ENCODE results near the gene HACL1.
"Not testable (repeated sequence)": the region's sequence is repeated elsewhere in the genome, so short reads cannot be mapped to it uniquely, and the experiment has no call there.

HACL1 gene

DNA sequence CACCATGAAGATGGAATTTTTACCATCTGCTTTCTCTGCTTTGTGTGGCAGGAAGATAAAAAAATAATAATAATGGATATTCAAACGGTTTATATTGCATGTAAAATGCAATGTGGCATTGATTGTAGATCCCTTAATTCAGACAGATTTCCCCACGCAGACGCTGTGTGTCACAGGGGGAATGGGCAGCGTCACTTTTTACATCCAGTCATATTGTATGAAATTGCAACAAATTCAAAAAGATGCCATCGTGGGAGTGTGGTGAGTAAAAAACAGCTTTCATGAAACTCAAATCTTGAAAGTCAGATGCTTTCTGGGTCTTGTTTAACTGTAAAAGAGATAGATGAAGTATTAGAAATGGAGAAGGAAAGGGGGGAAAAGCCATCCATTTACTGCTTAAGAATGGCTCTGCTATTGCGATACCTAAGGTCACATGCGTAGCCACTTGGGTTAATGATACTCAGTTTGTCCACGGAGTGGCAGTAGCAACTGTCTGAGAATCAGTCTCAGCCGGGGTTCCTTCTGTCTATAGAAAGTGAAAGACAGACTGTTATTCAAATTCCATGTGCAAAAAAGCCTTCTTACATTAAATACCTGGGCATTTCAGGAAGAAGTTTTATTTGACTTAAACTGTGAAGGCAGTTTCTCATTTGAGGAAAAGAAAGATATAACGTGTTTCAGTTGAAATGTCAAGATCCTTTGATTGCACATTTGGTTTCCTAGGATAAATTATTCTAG lies 28.7 kb upstream of the HACL1 start:
- DNase-seq, result peak; percentile 37 to 46

DNA sequence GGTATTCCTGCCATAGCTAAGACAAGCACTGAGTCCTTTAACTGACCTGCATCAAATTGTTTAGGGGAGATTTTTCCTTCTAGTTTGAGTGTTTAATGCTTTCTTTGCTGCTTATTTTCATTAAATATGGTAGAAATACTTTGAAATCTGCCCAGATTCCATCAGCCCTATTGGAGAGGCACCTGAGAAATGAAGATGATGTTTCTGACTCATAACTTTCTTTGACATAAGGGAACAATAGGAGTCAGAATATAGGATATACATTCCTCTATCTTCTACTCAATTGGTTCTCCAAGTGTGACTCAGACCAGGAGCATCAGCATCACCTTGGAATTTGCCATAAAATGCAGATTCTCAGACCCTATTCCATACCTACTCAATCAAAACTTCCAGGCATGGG lies 27.6 kb upstream of the HACL1 start:
- no peak for DNase-seq

DNA sequence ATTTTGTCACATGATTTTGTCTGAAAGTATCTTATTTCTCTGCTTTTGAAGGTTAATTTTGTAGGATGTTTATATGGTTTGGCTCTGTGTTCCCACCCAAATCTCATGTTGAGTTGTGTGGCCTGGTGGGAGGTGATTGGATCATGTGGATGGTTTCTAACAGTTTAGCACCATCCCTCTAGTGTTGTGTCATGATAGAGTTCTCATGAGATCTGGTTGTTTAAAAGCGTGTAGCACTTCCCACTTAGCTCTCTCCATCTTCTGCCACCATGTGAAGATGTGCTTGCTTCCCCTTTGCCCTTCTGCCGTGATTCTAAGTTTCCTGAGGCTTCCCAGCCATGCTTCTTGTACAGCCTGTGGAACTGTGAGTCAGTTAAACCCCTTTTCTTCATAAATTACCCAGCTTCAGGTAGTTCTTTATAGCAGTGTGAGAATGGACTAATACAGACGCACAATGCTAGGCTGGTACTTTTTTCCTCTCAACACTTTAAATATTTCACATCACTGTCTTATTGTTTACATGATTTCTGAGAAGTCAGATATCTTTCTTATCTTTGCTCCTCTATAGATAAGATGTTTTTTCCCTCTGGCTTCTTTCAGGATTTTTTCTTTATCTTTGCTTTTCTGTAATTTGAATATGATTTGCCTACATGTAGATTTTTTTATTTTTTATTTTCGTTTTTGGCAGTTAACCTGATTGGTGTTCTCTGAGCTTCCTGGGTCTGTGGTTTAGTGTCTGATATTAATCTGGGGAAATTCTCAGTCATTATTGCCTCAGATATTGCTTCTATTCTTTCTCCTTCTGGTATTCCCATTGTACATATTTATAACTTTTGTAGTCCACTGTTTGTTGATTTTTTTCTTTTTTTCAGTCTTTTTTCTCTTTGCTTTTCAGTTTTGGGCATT lies 22.4 kb upstream of the HACL1 start:
- no peak for DNase-seq

DNA sequence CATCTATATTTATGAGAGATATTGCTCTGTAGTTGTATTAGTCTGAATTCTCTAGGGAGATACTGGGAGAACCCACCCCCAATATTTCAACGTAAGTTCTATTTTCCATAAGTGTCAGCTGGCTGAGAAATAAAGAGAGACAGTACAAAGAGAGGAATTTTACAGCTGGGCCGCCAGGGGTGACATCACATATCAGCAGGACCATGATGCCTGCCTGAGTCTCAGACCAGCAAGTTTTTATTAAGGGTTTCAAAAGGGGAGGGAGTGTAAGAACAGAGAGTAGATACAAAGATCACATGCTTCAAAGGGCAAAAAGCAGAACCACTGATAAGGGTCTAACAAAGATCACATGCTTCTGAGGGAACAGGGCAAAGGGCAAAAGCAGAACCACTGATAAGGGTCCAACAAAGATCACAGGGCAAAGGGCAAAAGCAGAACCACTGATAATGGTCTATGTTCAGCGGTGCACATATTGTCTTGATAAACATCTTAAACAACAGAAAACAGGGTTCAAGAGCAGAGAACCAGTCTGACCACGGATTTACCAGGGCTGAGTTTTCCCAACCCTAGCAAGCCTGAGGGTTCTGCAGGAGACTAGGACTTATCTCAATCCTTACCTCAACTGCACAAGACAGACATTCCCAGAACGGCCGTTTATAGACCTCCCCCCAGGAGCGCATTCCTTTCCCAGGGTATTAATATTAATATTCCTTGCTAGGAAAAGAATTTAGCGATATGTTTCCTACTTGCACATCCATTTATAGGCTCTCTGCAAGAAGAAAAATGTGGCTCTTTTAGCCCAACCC lies 18.5 kb upstream of the HACL1 start:
- DNase-seq, result not testable (repeated sequence)

DNA sequence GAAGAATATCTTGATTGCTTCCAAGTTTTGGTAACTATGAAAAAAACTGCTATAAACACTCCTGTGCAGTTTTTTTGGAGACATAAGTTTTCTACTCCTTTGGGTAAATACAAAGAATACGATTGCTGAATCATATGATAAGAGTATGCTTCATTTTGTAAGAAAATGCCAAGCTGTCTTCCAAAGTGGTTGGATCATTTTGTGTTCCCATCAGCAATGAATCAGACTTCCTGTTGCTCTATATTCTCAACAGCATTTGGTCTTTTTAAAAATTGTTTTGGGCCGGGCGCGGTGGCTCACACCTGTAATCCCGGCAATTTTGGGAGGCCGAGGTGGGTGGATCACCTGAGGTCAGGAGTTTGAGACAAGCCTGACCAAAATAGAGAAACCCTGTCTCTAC lies 14.7 kb upstream of the HACL1 start:
- DNase-seq, result no peak

DNA sequence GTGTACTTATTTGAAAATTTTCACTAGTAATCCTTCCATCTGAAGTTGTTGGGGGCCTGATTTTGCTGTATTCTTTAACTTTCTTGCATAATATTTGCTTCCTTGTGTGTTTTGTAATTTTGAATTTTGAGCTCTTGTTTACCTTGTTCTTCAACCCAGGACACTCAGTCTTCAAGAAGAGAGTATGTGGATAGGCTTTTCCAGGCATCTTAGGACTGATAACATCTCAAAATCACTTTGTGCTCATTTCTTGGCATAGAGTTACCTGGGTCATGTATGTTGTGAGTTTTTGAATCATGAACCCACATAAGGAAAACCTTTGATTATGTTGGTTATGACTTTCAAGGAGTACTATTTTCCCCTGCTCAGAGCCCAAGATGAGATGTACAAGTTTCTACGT lies 13.6 kb upstream of the HACL1 start:
- DNase-seq, result no peak

DNA sequence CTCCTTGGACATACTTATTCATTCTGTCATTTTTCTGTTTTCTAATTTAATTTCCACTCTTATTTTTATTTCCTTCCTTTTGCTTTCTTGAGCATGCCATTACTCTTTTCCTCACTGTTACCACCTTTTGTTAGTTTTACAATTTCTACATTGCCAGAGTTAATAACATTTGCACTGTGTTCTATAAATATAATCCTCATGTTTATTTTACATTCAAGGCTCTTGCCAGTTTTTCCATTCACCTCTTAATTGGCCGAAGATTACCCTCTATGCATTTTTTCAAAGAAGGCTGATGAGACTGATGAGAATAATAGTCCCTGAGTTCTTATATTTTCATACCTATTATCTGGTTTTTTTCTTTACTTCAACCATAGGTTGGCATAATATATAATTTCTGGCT lies 10.6 kb upstream of the HACL1 start:
- no peak for DNase-seq

DNA sequence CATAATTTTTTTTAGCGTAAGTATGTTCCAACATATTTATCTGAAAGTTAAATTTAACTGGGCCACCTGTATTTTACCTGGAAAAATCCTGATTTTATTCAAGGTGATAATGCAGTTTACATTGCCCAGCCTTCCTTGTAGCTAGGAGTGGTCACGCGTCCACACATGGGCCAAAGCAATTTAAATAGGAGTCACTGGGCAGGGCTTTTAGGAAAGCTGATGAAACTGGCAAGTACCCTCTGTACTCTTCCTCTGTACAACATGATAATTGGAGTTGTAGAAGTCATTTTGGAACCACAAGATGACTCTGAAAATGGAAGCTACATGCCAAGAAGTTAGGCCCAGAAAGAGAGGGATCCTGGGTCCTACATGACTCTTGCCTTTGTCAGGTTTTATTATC lies 9.6 kb upstream of the HACL1 start:
- no peak for DNase-seq

DNA sequence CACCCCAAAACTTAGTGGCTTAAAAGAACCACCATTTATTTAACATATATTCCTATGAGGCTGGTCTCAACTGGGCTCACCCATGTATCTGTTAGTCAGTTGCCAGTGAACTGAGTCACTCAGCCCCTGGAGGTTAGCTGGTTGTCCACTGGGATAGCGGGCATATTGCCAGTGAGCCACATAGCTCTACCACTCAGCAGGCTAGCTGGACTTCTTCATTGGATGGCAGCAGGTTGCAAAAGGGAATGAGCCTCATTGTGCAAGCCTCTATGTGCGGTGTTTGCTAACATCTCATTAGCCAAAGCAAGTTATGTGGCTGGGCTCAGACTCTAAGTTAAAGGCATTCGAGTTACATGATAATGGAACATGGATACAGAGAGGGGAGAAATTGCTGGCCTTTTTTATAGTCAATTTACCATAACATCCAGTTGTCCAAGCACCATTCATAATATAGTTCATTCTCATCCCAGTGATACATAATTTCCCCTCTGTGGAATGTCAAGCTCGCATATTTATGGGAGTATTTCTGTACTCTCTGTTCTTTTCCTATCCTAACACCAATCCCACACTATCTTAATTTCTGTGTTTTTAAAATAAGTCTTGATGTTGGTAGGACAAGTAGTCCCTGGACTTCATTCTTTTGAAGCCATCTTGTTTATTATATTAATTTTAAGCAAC lies 8.9 kb upstream of the HACL1 start:
- DNase-seq, result no peak

DNA sequence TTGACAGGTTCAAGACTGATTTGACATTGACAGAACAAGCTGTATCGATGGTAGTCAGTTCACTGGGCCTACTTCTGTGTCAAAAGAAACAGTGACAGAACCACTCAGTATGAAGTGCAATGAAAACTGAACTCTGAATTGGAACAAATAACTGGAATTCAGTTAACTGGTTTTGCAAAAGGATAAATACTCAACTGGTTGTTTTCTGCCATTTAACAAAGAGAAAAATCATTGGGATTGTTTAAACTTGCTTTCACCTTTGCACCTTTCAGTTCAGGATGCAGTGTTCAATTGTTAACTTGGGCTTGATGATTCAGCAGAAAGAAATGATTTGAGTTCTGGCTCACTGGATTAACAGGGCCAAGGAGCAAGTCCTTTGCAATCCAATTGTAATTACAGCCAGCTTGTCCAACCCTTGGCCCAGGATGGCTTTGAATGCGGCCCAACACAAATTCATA lies 5.1 kb upstream of the HACL1 start:
- DNase-seq, result no peak

DNA sequence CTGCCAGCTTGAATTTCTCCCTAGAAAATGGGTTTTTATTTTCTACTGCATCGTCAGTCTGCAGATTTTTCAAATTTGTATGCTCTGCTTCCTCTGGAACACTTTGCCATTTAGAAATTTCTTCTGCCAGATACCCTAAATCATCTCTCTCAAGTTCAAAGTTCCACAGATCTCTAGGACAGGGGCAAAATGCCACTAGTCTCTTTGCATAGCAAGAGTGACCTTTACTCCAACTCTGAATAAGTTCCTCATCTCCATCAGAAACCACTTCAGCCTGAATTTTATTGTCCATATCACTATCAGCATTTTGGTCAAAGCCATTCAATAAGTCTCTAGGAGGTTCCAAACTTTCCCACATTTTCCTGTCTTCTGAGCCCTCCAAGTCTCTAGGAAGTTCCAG lies 3.2 kb upstream of the HACL1 start:
- not testable (repeated sequence) for DNase-seq

DNA sequence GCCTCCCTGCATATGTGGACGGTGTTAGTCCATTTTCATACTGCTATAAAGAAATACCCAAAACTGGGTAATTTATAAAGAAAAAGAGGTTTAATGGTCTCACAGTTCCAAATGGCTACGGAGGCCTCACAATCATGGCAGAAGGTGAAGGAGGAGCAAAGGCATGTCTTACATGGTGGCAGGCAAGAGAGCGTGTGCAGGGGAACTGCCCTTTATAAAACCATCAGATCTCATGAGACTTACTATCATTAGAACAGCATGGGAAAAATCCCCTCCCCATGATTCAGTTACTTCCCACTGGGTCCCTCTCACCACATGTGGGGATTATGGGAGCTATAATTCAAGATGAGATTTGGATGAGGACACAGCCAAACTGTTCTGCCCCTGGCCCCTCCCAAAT lies 1.4 kb upstream of the HACL1 start:
- not testable (repeated sequence) for DNase-seq

DNA sequence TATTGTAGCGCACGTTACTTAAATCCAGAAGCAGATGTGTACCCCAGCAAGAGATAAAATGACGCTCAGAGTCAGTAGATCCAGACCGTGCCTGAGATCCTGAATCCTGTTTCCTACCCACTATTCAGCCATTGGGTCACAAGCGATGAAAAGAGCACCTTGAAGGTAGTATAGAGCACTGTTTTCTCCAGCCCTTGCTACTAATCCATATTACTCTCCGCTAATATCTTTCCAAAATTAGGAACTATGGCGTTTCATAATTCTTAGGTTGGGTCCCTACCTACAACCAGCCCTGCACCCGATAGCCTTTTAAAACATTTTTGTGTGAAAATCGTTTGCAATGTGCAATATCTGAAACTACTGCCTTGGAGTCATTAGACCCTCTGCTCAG lies 772 bp upstream of the HACL1 start:
- DNase-seq, result no peak

DNA sequence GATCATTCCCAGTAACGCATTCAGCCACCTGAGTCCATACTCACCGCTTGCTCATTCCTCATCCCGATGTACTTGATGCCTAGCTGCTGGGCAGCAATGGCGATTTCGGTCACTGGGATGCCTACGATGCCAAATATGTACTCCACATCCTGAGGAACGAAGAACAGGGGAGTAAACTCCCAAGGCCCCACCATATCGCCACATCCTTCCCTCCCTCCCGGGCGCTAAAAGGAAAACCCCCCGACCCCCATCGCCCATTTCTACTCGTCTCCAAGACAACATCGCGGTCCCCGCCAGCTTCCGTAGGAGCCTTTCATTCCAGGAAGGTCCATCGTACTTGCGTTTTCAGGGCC lies 347 bp downstream of the HACL1 start:
- no peak for DNase-seq

DNA sequence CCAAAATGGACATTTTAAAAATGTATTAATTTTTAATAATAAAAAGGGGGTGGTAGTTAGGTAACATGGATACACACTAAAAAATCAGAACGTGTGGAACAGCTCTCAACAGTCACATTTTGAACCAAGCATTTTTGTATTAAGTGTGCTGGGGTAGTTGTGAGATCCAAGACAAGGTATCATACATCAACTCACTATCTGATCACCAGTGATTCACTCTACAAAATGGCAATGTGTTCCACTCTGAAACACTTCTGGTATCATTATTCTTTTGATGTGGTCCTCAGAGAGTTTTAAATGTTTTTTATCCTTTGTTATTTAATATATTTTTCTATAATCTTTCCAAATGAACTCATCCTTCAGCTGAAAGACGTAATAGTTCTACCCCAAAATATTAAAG lies 5.4 kb downstream of the HACL1 start:
- DNase-seq, result no peak

DNA sequence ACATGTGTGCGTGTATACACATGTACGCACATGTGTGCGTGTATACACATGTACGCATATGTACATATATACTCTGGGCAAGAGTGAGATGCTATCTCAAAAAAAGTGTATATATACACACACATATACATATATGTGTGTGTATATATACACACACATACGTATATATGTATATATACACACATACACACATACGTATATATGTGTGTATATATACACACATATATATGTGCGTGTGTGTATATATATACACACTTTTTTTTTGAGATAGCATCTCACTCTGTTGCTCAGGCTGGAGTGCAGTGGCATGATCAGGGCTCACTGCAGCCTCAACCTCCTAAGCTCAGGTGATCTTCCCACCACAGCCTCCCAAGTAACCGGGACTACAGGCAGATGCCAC lies 8.4 kb downstream of the HACL1 start:
- DNase-seq, result no peak

DNA sequence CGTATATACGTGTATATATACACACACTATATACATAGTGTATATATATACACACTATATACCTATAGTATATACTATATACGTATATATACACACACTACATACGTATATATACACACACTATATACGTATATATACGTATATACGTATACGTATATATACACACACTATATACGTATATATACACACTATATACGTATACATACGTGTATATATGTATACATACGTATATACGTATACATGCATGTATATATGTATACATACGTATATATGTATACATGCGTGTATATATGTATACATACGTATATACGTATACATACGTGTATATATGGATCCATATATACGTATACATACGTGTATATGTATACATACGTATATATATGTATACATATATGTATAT lies 9.4 kb downstream of the HACL1 start:
- DNase-seq, result no peak

DNA sequence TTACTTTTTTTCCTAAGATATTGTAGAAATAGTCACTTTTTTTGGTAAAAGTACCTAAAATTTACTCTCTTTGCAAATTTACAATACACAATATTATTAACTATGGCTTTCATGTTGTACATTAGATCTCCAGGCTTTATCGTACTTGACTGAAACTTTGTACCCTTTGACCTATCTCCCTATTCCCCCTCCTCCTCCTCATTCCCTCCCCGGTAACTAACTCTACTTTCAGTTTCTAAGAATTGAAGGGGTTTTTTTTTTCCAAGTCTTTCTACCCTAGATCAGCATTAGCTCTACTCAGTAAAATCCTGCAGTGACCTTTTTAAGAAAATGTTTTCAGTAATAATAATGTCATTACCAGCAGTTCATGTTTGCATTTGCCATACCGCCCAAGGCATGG lies 10.1 kb downstream of the HACL1 start:
- DNase-seq, result no peak

DNA sequence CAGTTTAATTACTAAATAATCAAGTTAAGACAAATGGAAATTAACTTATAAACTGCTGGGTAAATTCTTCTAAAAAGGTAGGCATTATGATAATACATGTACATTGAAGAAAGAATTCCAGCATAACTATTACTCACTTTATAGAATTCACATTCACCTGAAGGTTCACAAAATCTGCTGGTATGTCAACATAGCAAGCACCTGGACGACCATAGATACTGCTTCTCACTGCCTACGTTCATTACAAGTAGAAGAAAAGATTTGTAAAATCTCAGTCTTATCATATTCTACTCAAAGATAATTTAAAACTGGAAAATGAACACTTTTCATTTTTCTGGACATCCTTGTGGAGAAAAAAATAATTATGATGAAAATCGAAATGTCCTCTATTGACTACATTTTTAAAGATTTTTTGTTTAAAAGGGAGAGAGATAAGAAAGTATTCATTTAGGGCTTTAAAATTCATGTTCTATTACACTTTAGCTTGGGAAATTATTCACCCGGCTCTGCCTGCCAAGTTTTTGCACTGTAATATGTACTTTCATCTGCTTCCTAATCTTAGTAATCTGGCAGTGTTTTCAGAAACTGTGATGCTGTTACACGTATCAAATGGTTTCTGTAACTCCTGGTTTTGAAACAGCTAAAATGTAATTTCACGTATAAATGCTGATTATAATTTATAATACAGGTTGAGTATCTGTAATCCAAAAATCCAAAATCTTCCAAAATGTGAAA lies 16.1 kb downstream of the HACL1 start:
- DNase-seq, result no peak

DNA sequence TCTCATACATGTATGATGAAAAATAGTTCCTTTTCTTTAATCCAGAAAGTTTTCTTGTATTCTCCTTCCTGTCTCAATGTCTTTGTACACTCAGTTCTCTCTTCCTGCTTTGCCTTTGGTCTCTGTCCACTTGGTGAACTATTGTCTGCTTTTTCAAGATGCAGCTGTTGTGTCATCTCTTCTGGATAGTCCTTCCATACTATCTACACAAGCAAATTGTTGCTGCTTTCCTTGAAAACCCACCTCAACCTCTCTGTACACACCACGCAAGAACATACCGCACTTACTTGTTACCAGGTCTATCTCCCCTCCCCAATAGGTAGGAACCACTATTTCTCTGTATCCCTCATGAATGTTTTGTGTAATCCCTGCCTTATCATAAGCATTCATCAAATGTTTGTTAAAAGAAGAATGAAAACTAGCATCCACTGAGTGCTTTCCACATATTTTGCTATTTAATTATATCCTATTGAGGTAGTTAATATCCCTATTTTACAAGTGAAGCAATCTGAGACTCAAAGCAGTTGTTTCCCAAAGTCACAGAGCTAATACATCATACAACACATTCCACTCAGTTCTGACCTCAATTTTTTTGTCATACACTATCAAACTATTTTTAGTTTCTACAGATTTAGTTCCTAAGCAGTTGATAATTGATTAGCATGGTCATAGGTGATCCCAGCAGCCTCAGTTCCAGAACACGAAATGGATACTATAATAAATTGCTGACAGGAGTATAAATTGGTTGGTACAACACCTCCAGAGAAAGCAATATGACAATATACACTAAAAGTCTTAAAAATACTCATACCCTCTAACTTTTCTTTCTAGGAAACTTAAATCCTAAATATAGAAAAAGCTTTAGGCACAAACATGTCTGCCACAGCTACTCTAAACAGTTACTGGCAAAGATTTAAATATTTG lies 19.6 kb downstream of the HACL1 start:
- DNase-seq, result no peak

DNA sequence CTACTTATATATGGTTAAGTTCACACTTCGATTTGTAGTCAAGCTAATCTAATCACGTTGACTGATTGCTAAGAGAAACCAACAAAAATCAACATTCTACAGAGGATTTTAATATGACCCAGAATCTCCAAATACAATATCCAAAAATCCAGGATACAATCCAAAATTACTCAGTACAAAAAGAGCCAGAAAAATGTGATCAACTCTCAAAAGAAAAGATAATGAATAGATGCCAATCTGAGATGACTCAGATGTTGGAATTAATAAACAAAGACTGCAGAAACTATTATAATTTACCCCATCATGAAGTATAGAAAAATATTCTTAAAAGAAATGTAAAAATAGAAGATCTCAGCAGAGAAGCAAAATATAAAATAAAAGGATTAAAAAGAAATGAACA lies 22.3 kb downstream of the HACL1 start:
- no peak for DNase-seq
